Ovary (tissue), 9 donors: ENCODE results near the gene FABP3. TPM values are rescaled to one million over a fixed set of nuclear protein-coding genes. Genes with fewer than 3 reads are reported as not detected.

ENCODE experiments used
- DNase-seq, 5 donors: peaks; one replicate each; pipeline ENCODE4 v3.0.0-alpha.2; 2019 to 2020
- H3K27ac ChIP-seq, 2 donors: fragments of 200-600 bp; one replicate each; pipeline versions ENCODE4 v1.5.1 to v1.8.0; 2019 to 2022
- H3K27me3 ChIP-seq: fragments of 200-600 bp; one replicate; pipeline ENCODE4 v1.8.0; 2022
- H3K36me3 ChIP-seq: fragments of 200-600 bp; sonication (generic); one replicate; pipeline ENCODE4 v1.5.1; 2019
- H3K4me1 ChIP-seq: one replicate; pipeline ENCODE4 v1.8.1; 2013; ENCODE audit warnings: mild to moderate bottlenecking, moderate library complexity; ENCODE audit not compliant: insufficient read depth
- H3K4me3 ChIP-seq: fragments of 200-600 bp; sonication (generic); one replicate; pipeline ENCODE4 v1.5.1; 2017
- H3K9me3 ChIP-seq, 2 donors: fragments of 200-600 bp in 1 of 2; sonication (generic) in 1 of 2; one replicate each; pipeline versions ENCODE4 v1.5.1 to v1.8.1; 2013 to 2019; ENCODE audit warnings: mild to moderate bottlenecking in 1 of 2, moderate library complexity in 1 of 2
- CTCF ChIP-seq, 3 donors: fragments of 450-650 bp in 2 of 3; fragments of 200-600 bp in 1 of 3; IDR thresholded peaks; one replicate each; pipeline versions ENCODE4 v1.5.1 to v1.8.0; 2016 to 2022; ENCODE audit warnings: antibody characterized with exemption in 3 of 3, mild to moderate bottlenecking in 1 of 3
- EP300 ChIP-seq: sonication (generic); formaldehyde crosslinking; IDR thresholded peaks from one replicate; pipeline ENCODE4 v1.6.1; 2017; ENCODE audit warnings: antibody characterized with exemption
- POLR2A ChIP-seq: fragments of 450-650 bp; IDR thresholded peaks from one replicate; pipeline ENCODE4 v1.6.1; 2017; ENCODE audit warnings: antibody characterized with exemption, mild to moderate bottlenecking, moderate library complexity
- WGBS, 3 donors: extraction: QIAGEN DNeasy Blood & Tissue Kit in 1 of 3; methylation state at CpG; one replicate each; pipeline versions ENCODE4 v1.1.5 to v1.1.7; 2013 to 2017; 5-methylcytosine and 5-hydroxymethylcytosine counted together
- intact Hi-C, 4 donors: fragments of 100-400 bp; cut with DNase I; formaldehyde crosslinking; loops; one replicate each; pipeline versions ENCODE4 v1.11.0 to v1.15.1; 2022 to 2023
- polyA plus RNA-seq, 2 donors: library from polyadenylated mRNA; stranded (reverse); fragments of 200-250 nt in 1 of 2; fragments of 350-450 nt in 1 of 2; fragmentation: Illumina TruSeq in 1 of 2; extraction: RNeasy Lipid Tissue Mini Kit (QIAGEN cat#74804) in 1 of 2; gene quantifications; one replicate each; pipeline ENCODE4 v1.2.3, GENCODE V29; 2013 to 2014
- total RNA-seq, 7 donors: library from RNA; depleted of rRNA in 2 of 7; stranded (reverse); fragments of >200 nt in 2 of 7; fragmentation: NEBNext Ultra II Directional in 3 of 7; extraction: Animal tissue kit (Norgen Biotek cat#: 25700) in 3 of 7; gene quantifications; one replicate each; pipeline versions ENCODE4 v1.1.0 to v1.2.4, GENCODE V29; 2016 to 2023
- donor health status: DM: no; HTN: no; CAD: no; lungs with moderate emphysema.
- donor health status: DM: no; HTN: no; CAD: no.
- donor health status: Bipolar disorder and iron deficiency.
- donor health status: DM: yes; HTN: yes; CAD: no.
- donor health status: DM: no; HTN: no; CAD: no.
- donor health status: DM: yes; HTN: yes; CAD: no.

Gene FABP3
- total and polyA plus RNA-seq, 9 donors = 3.3 to 153 (median 24.2) TPM

- H3K9me3 ChIP-seq = no peaks in the 10 kb centered on the region
- TF ChIP-seq EP300 (no peak), POLR2A (no peak), CTCF (IDR thresholded peaks at IDR 0.05) (no peak)
- DNase-seq = no peak
- intact Hi-C loops = loop anchor here in 1 of 4 donors (10.0 kb wide), 1 partner anchor 135 kb away; no protein-coding TSS in a partner anchor
- no peak overlapping the region for H3K4me3 ChIP-seq
- H3K36me3 ChIP-seq = no peaks in the 10 kb centered on the region
- no peaks in the 10 kb centered on the region for H3K27me3 ChIP-seq
- WGBS, 3 donors = 55 to 67% (median 56%) methylated on average over 6 of the region's 6 CpGs
- peaks cover 3% of the 10 kb centered on the region for H3K4me1 ChIP-seq
- no peak overlapping the region for H3K27ac ChIP-seq
These were observed 37.3 kb upstream of the FABP3 start for GRCh38 chr1:31409946-31410858.

GRCh38 chr1:31408788-31409318 is 36.0 kb upstream of the FABP3 start:
- intact Hi-C loops = loop anchor here in 1 of 4 donors (10.0 kb wide), 1 partner anchor 136 kb away; no protein-coding TSS in a partner anchor
- no peak overlapping the region for H3K4me3 ChIP-seq
- no peaks in the 10 kb centered on the region for H3K27me3 ChIP-seq
- H3K36me3 ChIP-seq = no peaks in the 10 kb centered on the region
- WGBS, 3 donors = 83 to 89% (median 86%) methylated on average over 5 of the region's 5 CpGs
- H3K27ac ChIP-seq = no peak overlapping the region
- TF ChIP-seq EP300 (no peak), CTCF (IDR thresholded peaks at IDR 0.05) (no peak), POLR2A (no peak)
- H3K9me3 ChIP-seq = no peaks in the 10 kb centered on the region
- H3K4me1 ChIP-seq = peaks cover 3% of the 10 kb centered on the region
- DNase-seq = no peak

GRCh38 chr1:31407029-31407626 is 34.3 kb upstream of the FABP3 start:
- H3K4me1 ChIP-seq = no peaks in the 10 kb centered on the region

More at GRCh38 chr1:31407029-31407626, 34.3 kb upstream of the FABP3 start:
- Histone ChIP-seq H3K27me3 (no peaks in the 10 kb centered on the region), H3K9me3 (no peaks in the 10 kb centered on the region), H3K4me3 (no peak overlapping the region), H3K36me3 (no peaks in the 10 kb centered on the region), H3K27ac (no peak overlapping the region)
- intact Hi-C loops = loop anchor here in 1 of 4 donors (10.0 kb wide), 1 partner anchor 138 kb away; no protein-coding TSS in a partner anchor
- DNase-seq = no peak
- TF ChIP-seq CTCF (IDR thresholded peaks at IDR 0.05) = no peak
- no peak for TF ChIP-seq EP300
- no peak for TF ChIP-seq POLR2A
- 75 to 87% (median 81%) methylated on average over 18 of the region's 18 CpGs for WGBS, 3 donors
